BJ (cell line): ENCODE results near the gene NFKB1. TPM values are rescaled to one million over a fixed set of nuclear protein-coding genes. Genes with fewer than 3 reads are reported as not detected.

Experiments used
- CTCF ChIA-PET: fragments of 350-600 bp; formaldehyde crosslinking; extraction: SDS; loops from one replicate; lab custom pipeline; 2021; ENCODE audit warnings: antibody characterized with exemption, inconsistent platforms; lab: Yijun Ruan, JAX
- POLR2A ChIA-PET: fragments of 300-600 bp; sonication (Branson Sonifier 250); formaldehyde crosslinking; extraction: SDS; loops from one replicate; lab custom pipeline; 2021; ENCODE audit warnings: antibody characterized with exemption; lab: Charles Lee
- DNase-seq: peaks from one replicate; pipeline ENCODE4 v3.0.0-alpha.2; 2011; ENCODE audit warnings: low read depth
- H3K27me3 ChIP-seq: 2 replicates; pipeline ENCODE4 v1.6.0; 2011; ENCODE audit warnings: low read length; ENCODE audit not compliant: control insufficient read depth, insufficient read depth
- H3K36me3 ChIP-seq: 2 replicates; pipeline ENCODE4 v1.5.1; 2011; ENCODE audit warnings: low read length; ENCODE audit not compliant: control insufficient read depth, insufficient read depth
- H3K4me3 ChIP-seq: 2 replicates; pipeline ENCODE4 v1.5.1; 2011; ENCODE audit warnings: low read depth, mild to moderate bottlenecking, control low read depth, low read length
- CTCF ChIP-seq: IDR thresholded peaks from 2 replicates; pipeline ENCODE4 v1.5.1; 2011; ENCODE audit warnings: low read depth, mild to moderate bottlenecking, control low read depth, inconsistent platforms, low read length, moderate library complexity; ENCODE audit not compliant: insufficient read depth
- polyA plus RNA-seq: library from polyadenylated mRNA; depleted of rRNA; stranded (reverse); fragments of >200 nt; gene quantifications from 2 replicates; pipeline ENCODE4 v1.2.3, GENCODE V29; 2011

NFKB1 gene
- polyA plus RNA-seq, 1 experiment: 16.6 TPM

- DNase-seq: no peak
- TF ChIP-seq CTCF: no peak
- ChIA-PET CTCF (interaction anchor here (0.5 kb wide), 1 partner anchor 14 kb away, joined by 5 read pairs; no protein-coding TSS in a partner anchor), POLR2A (no interaction called here)
- H3K27me3 ChIP-seq: no peaks in the 10 kb centered on the region
- H3K36me3 ChIP-seq: no peaks in the 10 kb centered on the region
- H3K4me3 ChIP-seq: no peak overlapping the region
These were observed 52.8 kb downstream of the NFKB1 start for GRCh38 chr4:102553982-102554381.

- no peaks in the 10 kb centered on the region for H3K36me3 ChIP-seq
- no peak for DNase-seq
- H3K27me3 ChIP-seq: no peaks in the 10 kb centered on the region
- ChIA-PET POLR2A (no interaction called here), CTCF (interaction anchor here (0.5 to 0.6 kb wide), 2 partner anchors 14 to 57 kb away, joined by 3 to 5 read pairs; no protein-coding TSS in a partner anchor)
- H3K4me3 ChIP-seq: no peak overlapping the region
- no peak for TF ChIP-seq CTCF
These were observed 53.3 kb downstream of the NFKB1 start for GRCh38 chr4:102554482-102554881.

DNA sequence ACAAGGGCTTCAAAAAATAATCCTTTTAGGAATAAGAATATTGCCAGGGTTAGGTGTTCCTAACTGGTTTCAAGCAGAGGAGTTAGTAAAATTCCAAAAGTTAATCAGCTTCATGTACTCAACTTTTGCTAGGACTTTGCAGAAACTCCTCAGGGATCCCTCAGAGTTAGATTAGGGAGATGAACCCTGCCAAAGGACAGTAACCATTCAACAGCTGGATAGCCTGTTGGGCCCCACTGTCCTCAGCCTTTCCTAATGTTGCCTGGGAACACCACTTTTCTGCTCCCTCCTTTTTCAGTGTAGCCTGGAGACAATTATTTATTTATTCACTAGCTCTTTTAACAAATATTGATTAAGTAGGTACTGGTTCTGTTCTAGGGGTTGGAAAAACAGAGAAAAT is 53.8 kb downstream of the NFKB1 start:
- no peak for DNase-seq
- ChIA-PET CTCF (interaction anchor here (0.6 kb wide), 1 partner anchor 56 kb away, joined by 3 read pairs; no protein-coding TSS in a partner anchor), POLR2A (no interaction called here)
- Histone ChIP-seq H3K36me3 (no peaks in the 10 kb centered on the region), H3K27me3 (no peaks in the 10 kb centered on the region), H3K4me3 (no peak overlapping the region)
- TF ChIP-seq CTCF: no peak

GRCh38 chr4:102557636-102558035 is 56.5 kb downstream of the NFKB1 start:
- Histone ChIP-seq H3K4me3 (no peak overlapping the region), H3K36me3 (no peaks in the 10 kb centered on the region), H3K27me3 (no peaks in the 10 kb centered on the region)
- DNase-seq: no peak
- CTCF ChIA-PET: no interaction called here
- POLR2A ChIA-PET: no interaction called here
- TF ChIP-seq CTCF: no peak

- Histone ChIP-seq H3K27me3 (no peaks in the 10 kb centered on the region), H3K36me3 (no peaks in the 10 kb centered on the region), H3K4me3 (no peak overlapping the region)
- ChIA-PET CTCF (no interaction called here), POLR2A (no interaction called here)
- DNase-seq: no peak
- TF ChIP-seq CTCF: no peak
These were observed 59.0 kb downstream of the NFKB1 start for GRCh38 chr4:102560115-102560514.
